Testis (tissue), 3 donors: Measurements from ENCODE around the gene LAMTOR4. TPM values are rescaled to one million over a fixed set of nuclear protein-coding genes. Genes with fewer than 3 reads are reported as not detected.

Source experiments
- DNase-seq: peaks from one replicate; pipeline ENCODE4 v3.0.0-alpha.2; 2019
- H3K27ac ChIP-seq, 2 donors: fragments of 200-600 bp; sonication (generic); one replicate each; pipeline ENCODE4 v1.5.1; 2019
- H3K27me3 ChIP-seq: fragments of 200-600 bp; sonication (generic); one replicate; pipeline ENCODE4 v1.5.1; 2019
- H3K36me3 ChIP-seq: fragments of 200-600 bp; sonication (generic); one replicate; pipeline ENCODE4 v1.5.1; 2017; ENCODE audit warnings: low read depth; ENCODE audit errors: missing control alignments
- H3K4me1 ChIP-seq: fragments of 200-600 bp; sonication (generic); one replicate; pipeline ENCODE4 v1.5.1; 2019
- H3K4me3 ChIP-seq, 2 donors: fragments of 200-600 bp; sonication (generic); one replicate each; pipeline ENCODE4 v1.5.1; 2017 to 2019
- H3K9me3 ChIP-seq: fragments of 200-600 bp; sonication (generic); one replicate; pipeline ENCODE4 v1.5.1; 2017
- CTCF ChIP-seq, 3 experiments: fragments of 450-650 bp in 2 of 3; fragments of 200-600 bp in 1 of 3; sonication (generic) in 1 of 3; IDR thresholded peaks; one replicate each; pipeline ENCODE4 v1.5.1; 2016 to 2019; ENCODE audit warnings: antibody characterized with exemption in 3 of 3, mild to moderate bottlenecking in 2 of 3, moderate library complexity in 1 of 3
- POLR2A ChIP-seq: fragments of 450-650 bp; IDR thresholded peaks from one replicate; pipeline ENCODE4 v1.6.1; 2017; ENCODE audit warnings: antibody characterized with exemption, mild to moderate bottlenecking, moderate library complexity
- WGBS, 2 donors: methylation state at CpG; one replicate each; pipeline ENCODE4 v1.1.5; 2018; 5-methylcytosine and 5-hydroxymethylcytosine counted together
- intact Hi-C: fragments of 100-400 bp; cut with DNase I; formaldehyde crosslinking; loops from one replicate; pipeline ENCODE4 v1.15.1; 2023; ENCODE audit warnings: low total_unique reads
- polyA plus RNA-seq: library from polyadenylated mRNA; stranded (reverse); fragments of 350-450 nt; fragmentation: Illumina TruSeq; extraction: RNeasy Lipid Tissue Mini Kit (QIAGEN cat#74804); gene quantifications from one replicate; pipeline ENCODE4 v1.2.3, GENCODE V29; 2014; ENCODE audit warnings: low read depth, low replicate concordance; ENCODE audit not compliant: insufficient read depth
- total RNA-seq, 2 donors: library from RNA; depleted of rRNA; stranded (reverse); fragments of >200 nt; gene quantifications; one replicate each; pipeline ENCODE4 v1.2.3, GENCODE V29; 2016

LAMTOR4 gene
- total and polyA plus RNA-seq, 3 donors from 2014 or later, result 136 to 179 (median 144) TPM

- Histone ChIP-seq H3K4me1 (peaks cover 12% of the 10 kb centered on the region), H3K4me3 (peak overlapping the region; percentile 66 to 73), H3K27me3 (no peaks in the 10 kb centered on the region), H3K27ac (peak overlapping the region in 1 of 2 donors; percentile 93), H3K36me3 (no peaks in the 10 kb centered on the region), H3K9me3 (no peaks in the 10 kb centered on the region)
- no peak for TF ChIP-seq POLR2A
- no peak for TF ChIP-seq CTCF (IDR thresholded peaks at IDR 0.05)
- no peak for DNase-seq
- intact Hi-C loops, result no loop called here
- WGBS, 2 donors, result 12 to 15% methylated on average over 18 of the region's 18 CpGs
These were observed 30.2 kb upstream of the LAMTOR4 start for GRCh38 chr7:100118388-100119071.

GRCh38 chr7:100119072-100119969 lies 29.4 kb upstream of the LAMTOR4 start, which contains the start of the genes CNPY4 and TAF6:
CNPY4 (plus strand) TSS chr7:100119634; CDS start chr7:100119745, 111 bp downstream.
TAF6 (minus strand) TSS chr7:100119358; CDS start chr7:100114209, 5,149 bp downstream.
- H3K4me3 ChIP-seq, result peak within 1 kb of the TSS; percentile 66 to 73
- no peaks in the 10 kb centered on the region for H3K9me3 ChIP-seq
- H3K36me3 ChIP-seq, result no peaks in the 10 kb centered on the region
- DNase-seq, result peak; percentile 97
- peak within 1 kb of the TSS; percentile 72 to 93 for H3K27ac ChIP-seq
- WGBS, 2 donors, result 0% methylated on average over 21 to 47 of the region's 49 CpGs
- H3K27me3 ChIP-seq, result no peaks in the 10 kb centered on the region
- intact Hi-C loops, result no loop called here
- no peak for TF ChIP-seq CTCF (IDR thresholded peaks at IDR 0.05)
- no peak for TF ChIP-seq POLR2A
- peaks cover 14% of the 10 kb centered on the region for H3K4me1 ChIP-seq

- DNase-seq, result peak; percentile 79
- Histone ChIP-seq H3K27ac (peak overlapping the region in 1 of 2 donors; percentile 93), H3K36me3 (no peaks in the 10 kb centered on the region), H3K4me1 (peaks cover 15% of the 10 kb centered on the region), H3K27me3 (no peaks in the 10 kb centered on the region), H3K9me3 (no peaks in the 10 kb centered on the region), H3K4me3 (peak overlapping the region; percentile 66 to 73)
- intact Hi-C loops, result no loop called here
- TF ChIP-seq CTCF (IDR thresholded peaks at IDR 0.05) (no peak), POLR2A (no peak)
- WGBS, 2 donors, result 8 to 13% methylated on average over 14 to 19 of the region's 19 CpGs
These were observed 28.6 kb upstream of the LAMTOR4 start for GRCh38 chr7:100119970-100120732.

GRCh38 chr7:100120733-100121036 lies 28.0 kb upstream of the LAMTOR4 start:
- no peaks in the 10 kb centered on the region for H3K27me3 ChIP-seq
- no peaks in the 10 kb centered on the region for H3K36me3 ChIP-seq
- H3K4me3 ChIP-seq, result no peak overlapping the region
- peak overlapping the region in 1 of 2 donors; percentile 93 for H3K27ac ChIP-seq
- no peak for DNase-seq
- intact Hi-C loops, result no loop called here
- H3K4me1 ChIP-seq, result peaks cover 15% of the 10 kb centered on the region
- TF ChIP-seq POLR2A (no peak), CTCF (IDR thresholded peaks at IDR 0.05) (no peak)
- 5 to 21% methylated on average over 1 of the region's 1 CpG for whole genome bisulfite sequencing, 2 donors
- H3K9me3 ChIP-seq, result no peaks in the 10 kb centered on the region
